K562 (cell line): ENCODE results near the gene PDLIM4. TPM values are rescaled to one million over a fixed set of nuclear protein-coding genes. Genes with fewer than 3 reads are reported as not detected.

Experiments used
- FOS ChIP-seq: IDR thresholded peaks from 3 replicates; pipeline ENCODE4 v1.6.1; 2011; ENCODE audit not compliant: insufficient read length; ENCODE audit errors: extremely low read depth
- HDAC2 ChIP-seq: fragments of 450-650 bp; IDR thresholded peaks from 2 replicates; pipeline ENCODE4 v1.6.1; 2016; ENCODE audit warnings: mild to moderate bottlenecking
- HSF4 ChIP-seq: fragments of 250-450 bp; sonication (Bioruptor Pico); IDR thresholded peaks from 2 replicates; pipeline ENCODE4 v2.1.2; 2022; ENCODE audit warnings: mild to moderate bottlenecking, moderate library complexity, borderline replicate concordance
- LEF1 ChIP-seq: fragments of 450-650 bp; IDR thresholded peaks from 2 replicates; pipeline ENCODE4 v1.6.1; 2016; ENCODE audit warnings: mild to moderate bottlenecking
- MAFG ChIP-seq: fragments of 450-650 bp; conservative IDR thresholded peaks from 2 replicates; pipeline ENCODE4 v1.6.1; 2016; ENCODE audit warnings: missing genetic modification characterization, missing compliant biosample characterization
- SMARCA5 ChIP-seq: fragments of 450-650 bp; IDR thresholded peaks from 2 replicates; pipeline ENCODE4 v1.6.1; 2016
- ZC3H4 ChIP-seq: sonication (generic); formaldehyde crosslinking; IDR thresholded peaks from 2 replicates; pipeline ENCODE4 v1.9.0; 2021; ENCODE audit warnings: missing genetic modification reagents, borderline replicate concordance
- ZKSCAN3 ChIP-seq: fragments of 250-450 bp; sonication (Bioruptor Pico); IDR thresholded peaks from 2 replicates; pipeline ENCODE4 v1.4.0; 2020
- polyA plus RNA-seq, 8 experiments: library from polyadenylated mRNA; depleted of rRNA in 4 of 8; stranded (reverse) in 5 of 8; unstranded in 3 of 8; fragments of >200 nt; fragmentation: Nextera tagmentation in 2 of 8; fragmentation: Illumina TruSeq in 1 of 8; extraction: Ambion mirVana in 2 of 8; extraction: Trizol in 1 of 8; gene quantifications; 2 replicates each; pipeline versions ENCODE4 v1.2.1 to v1.2.3, GENCODE V29; 2011 to 2014; ENCODE audit warnings: inconsistent platforms in 1 of 8, missing spikeins in 1 of 8
- total RNA-seq, 7 experiments: library from RNA; depleted of rRNA in 6 of 7; stranded (reverse); fragments of >200 nt in 6 of 7; fragmentation: Illumina TruSeq in 2 of 7; extraction: Trizol in 2 of 7; gene quantifications; 2 replicates each; pipeline versions ENCODE4 v1.2.1 to v1.2.3, GENCODE V29; 2011 to 2021; ENCODE audit warnings: low replicate concordance in 1 of 7
- TF ChIP-seq, protein P1 (sequence below): fragments of 450-650 bp; formaldehyde crosslinking; conservative IDR thresholded peaks from 2 replicates; pipeline ENCODE4 v1.4.0; 2022; ENCODE audit warnings: mild to moderate bottlenecking, missing genetic modification characterization
- TF ChIP-seq, protein P2 (sequence below): sonication (generic); formaldehyde crosslinking; IDR thresholded peaks from 2 replicates; pipeline ENCODE4 v1.8.1; 2023; ENCODE audit warnings: mild to moderate bottlenecking, missing genetic modification reagents, moderate library complexity
- TF ChIP-seq, protein P3 (sequence below), 3 experiments: IDR thresholded peaks in 2 of 3; conservative IDR thresholded peaks in 1 of 3; 2 replicates each; pipeline ENCODE4 v1.5.1; 2011 to 2012; ENCODE audit warnings: low read length in 3 of 3, mild to moderate bottlenecking in 3 of 3, control low read depth in 2 of 3, improper control_type of control experiment in 1 of 3, inconsistent platforms in 1 of 3, low read depth in 1 of 3, mixed read lengths in 1 of 3, moderate library complexity in 1 of 3; ENCODE audit not compliant: insufficient read depth in 2 of 3
- TF ChIP-seq, protein P4 (sequence below): fragments of 250-450 bp; sonication (Bioruptor Pico); IDR thresholded peaks from 2 replicates; pipeline ENCODE4 v1.4.0; 2020; ENCODE audit warnings: mild to moderate bottlenecking, moderate library complexity, borderline replicate concordance
- TF ChIP-seq, protein P5 (sequence below): fragments of 150-350 bp; IDR thresholded peaks from 2 replicates; pipeline ENCODE4 v1.6.1; 2014; ENCODE audit warnings: low read depth, mild to moderate bottlenecking, low read length, borderline replicate concordance
- TF ChIP-seq, protein P6 (sequence below): fragments of 250-450 bp; sonication (Bioruptor Pico); IDR thresholded peaks from 2 replicates; pipeline ENCODE4 v1.8.0; 2021; ENCODE audit warnings: moderate library complexity, mild to moderate bottlenecking, inconsistent platforms

PDLIM4 gene
- total and polyA plus RNA-seq, 9 of the 15 experiments (the other 6 are each of a cell fraction or from before 2014, with no cell fraction given): 0.28 to 32.8 (median 13.1) TPM

DNA sequence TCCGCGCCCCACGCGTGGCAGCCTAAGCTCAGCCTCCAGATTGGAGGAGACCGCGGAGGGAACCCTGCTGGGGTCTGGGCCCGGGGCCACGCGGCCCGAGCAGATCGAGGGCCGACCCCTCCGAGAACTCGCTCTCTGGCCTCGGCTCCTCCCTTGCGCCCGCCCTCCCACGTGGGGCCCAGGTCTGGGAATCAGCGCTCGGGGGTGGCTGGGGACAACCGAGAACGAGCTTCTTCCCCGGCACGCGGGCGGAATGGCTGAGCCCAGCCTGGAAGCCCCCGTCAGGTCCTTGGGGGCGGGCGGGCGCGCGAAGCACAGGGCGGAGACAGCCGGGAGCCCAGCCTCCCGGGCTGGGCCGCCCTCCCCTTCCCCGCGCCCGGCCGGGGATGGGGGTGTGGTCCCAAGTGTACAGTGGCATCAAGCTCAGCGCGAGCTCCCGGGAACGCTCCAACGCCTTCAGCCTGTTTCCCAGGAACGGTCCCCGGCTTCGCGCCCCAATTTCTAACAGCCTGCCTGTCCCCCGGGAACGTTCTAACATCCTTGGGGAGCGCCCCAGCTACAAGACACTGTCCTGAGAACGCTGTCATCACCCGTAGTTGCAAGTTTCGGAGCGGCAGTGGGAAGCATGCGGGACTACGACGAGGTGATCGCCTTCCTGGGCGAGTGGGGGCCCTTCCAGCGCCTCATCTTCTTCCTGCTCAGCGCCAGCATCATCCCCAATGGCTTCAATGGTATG lies 36.7 kb downstream of the PDLIM4 start, which contains the start of gene SLC22A4 (continued):
- TF ChIP-seq, protein P1, sequence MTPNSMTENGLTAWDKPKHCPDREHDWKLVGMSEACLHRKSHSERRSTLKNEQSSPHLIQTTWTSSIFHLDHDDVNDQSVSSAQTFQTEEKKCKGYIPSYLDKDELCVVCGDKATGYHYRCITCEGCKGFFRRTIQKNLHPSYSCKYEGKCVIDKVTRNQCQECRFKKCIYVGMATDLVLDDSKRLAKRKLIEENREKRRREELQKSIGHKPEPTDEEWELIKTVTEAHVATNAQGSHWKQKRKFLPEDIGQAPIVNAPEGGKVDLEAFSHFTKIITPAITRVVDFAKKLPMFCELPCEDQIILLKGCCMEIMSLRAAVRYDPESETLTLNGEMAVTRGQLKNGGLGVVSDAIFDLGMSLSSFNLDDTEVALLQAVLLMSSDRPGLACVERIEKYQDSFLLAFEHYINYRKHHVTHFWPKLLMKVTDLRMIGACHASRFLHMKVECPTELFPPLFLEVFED (CRISPR knock-in tag): no peak
- TF ChIP-seq LEF1 (no peak), ZC3H4 (CRISPR knock-in tag) (no peak; the same call in 1 of the 2 replicates), HDAC2 (no peak), FOS (no peak), SMARCA5 (no peak), HSF4 (no peak), ZKSCAN3 (CRISPR knock-in tag) (no peak), MAFG (tag) (no peak)
- TF ChIP-seq, protein P2, sequence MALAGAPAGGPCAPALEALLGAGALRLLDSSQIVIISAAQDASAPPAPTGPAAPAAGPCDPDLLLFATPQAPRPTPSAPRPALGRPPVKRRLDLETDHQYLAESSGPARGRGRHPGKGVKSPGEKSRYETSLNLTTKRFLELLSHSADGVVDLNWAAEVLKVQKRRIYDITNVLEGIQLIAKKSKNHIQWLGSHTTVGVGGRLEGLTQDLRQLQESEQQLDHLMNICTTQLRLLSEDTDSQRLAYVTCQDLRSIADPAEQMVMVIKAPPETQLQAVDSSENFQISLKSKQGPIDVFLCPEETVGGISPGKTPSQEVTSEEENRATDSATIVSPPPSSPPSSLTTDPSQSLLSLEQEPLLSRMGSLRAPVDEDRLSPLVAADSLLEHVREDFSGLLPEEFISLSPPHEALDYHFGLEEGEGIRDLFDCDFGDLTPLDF (CRISPR knock-in tag): peak; percentile 78
- TF ChIP-seq, protein P3, sequence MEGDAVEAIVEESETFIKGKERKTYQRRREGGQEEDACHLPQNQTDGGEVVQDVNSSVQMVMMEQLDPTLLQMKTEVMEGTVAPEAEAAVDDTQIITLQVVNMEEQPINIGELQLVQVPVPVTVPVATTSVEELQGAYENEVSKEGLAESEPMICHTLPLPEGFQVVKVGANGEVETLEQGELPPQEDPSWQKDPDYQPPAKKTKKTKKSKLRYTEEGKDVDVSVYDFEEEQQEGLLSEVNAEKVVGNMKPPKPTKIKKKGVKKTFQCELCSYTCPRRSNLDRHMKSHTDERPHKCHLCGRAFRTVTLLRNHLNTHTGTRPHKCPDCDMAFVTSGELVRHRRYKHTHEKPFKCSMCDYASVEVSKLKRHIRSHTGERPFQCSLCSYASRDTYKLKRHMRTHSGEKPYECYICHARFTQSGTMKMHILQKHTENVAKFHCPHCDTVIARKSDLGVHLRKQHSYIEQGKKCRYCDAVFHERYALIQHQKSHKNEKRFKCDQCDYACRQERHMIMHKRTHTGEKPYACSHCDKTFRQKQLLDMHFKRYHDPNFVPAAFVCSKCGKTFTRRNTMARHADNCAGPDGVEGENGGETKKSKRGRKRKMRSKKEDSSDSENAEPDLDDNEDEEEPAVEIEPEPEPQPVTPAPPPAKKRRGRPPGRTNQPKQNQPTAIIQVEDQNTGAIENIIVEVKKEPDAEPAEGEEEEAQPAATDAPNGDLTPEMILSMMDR (IDR thresholded peaks at IDR 0.05 in 2 of 3, conservative IDR thresholded peaks at IDR 0.05 in 1 of 3; ENCODE audit: insufficient read depth in 2 of 3, low read depth in 1 of 3, low read length in 3 of 3): no peak
- TF ChIP-seq, protein P4, sequence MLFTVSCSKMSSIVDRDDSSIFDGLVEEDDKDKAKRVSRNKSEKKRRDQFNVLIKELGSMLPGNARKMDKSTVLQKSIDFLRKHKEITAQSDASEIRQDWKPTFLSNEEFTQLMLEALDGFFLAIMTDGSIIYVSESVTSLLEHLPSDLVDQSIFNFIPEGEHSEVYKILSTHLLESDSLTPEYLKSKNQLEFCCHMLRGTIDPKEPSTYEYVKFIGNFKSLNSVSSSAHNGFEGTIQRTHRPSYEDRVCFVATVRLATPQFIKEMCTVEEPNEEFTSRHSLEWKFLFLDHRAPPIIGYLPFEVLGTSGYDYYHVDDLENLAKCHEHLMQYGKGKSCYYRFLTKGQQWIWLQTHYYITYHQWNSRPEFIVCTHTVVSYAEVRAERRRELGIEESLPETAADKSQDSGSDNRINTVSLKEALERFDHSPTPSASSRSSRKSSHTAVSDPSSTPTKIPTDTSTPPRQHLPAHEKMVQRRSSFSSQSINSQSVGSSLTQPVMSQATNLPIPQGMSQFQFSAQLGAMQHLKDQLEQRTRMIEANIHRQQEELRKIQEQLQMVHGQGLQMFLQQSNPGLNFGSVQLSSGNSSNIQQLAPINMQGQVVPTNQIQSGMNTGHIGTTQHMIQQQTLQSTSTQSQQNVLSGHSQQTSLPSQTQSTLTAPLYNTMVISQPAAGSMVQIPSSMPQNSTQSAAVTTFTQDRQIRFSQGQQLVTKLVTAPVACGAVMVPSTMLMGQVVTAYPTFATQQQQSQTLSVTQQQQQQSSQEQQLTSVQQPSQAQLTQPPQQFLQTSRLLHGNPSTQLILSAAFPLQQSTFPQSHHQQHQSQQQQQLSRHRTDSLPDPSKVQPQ (CRISPR knock-in tag): no peak
- TF ChIP-seq, protein P5, sequence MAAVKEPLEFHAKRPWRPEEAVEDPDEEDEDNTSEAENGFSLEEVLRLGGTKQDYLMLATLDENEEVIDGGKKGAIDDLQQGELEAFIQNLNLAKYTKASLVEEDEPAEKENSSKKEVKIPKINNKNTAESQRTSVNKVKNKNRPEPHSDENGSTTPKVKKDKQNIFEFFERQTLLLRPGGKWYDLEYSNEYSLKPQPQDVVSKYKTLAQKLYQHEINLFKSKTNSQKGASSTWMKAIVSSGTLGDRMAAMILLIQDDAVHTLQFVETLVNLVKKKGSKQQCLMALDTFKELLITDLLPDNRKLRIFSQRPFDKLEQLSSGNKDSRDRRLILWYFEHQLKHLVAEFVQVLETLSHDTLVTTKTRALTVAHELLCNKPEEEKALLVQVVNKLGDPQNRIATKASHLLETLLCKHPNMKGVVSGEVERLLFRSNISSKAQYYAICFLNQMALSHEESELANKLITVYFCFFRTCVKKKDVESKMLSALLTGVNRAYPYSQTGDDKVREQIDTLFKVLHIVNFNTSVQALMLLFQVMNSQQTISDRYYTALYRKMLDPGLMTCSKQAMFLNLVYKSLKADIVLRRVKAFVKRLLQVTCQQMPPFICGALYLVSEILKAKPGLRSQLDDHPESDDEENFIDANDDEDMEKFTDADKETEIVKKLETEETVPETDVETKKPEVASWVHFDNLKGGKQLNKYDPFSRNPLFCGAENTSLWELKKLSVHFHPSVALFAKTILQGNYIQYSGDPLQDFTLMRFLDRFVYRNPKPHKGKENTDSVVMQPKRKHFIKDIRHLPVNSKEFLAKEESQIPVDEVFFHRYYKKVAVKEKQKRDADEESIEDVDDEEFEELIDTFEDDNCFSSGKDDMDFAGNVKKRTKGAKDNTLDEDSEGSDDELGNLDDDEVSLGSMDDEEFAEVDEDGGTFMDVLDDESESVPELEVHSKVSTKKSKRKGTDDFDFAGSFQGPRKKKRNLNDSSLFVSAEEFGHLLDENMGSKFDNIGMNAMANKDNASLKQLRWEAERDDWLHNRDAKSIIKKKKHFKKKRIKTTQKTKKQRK: no peak
- TF ChIP-seq, protein P6, sequence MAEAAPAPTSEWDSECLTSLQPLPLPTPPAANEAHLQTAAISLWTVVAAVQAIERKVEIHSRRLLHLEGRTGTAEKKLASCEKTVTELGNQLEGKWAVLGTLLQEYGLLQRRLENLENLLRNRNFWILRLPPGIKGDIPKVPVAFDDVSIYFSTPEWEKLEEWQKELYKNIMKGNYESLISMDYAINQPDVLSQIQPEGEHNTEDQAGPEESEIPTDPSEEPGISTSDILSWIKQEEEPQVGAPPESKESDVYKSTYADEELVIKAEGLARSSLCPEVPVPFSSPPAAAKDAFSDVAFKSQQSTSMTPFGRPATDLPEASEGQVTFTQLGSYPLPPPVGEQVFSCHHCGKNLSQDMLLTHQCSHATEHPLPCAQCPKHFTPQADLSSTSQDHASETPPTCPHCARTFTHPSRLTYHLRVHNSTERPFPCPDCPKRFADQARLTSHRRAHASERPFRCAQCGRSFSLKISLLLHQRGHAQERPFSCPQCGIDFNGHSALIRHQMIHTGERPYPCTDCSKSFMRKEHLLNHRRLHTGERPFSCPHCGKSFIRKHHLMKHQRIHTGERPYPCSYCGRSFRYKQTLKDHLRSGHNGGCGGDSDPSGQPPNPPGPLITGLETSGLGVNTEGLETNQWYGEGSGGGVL (CRISPR knock-in tag): no peak
